ENCODE measurements around the gene CFL2. TPM values are rescaled to one million over a fixed set of nuclear protein-coding genes. Genes with fewer than 3 reads are reported as not detected.
A peak's percentile ranks its signal among the peaks of the same experiment; 100 is the strongest.

Gene CFL2
- total and polyA plus RNA-seq, 4 donors: 71.6 to 143 (median 112) TPM

- H3K27ac ChIP-seq (ENCODE audit: low read depth, low read length): peak overlapping the region; percentile 86
- 17% methylated on average over 4 of the region's 6 CpGs for WGBS (ENCODE audit: insufficient coverage)
- H3K9me3 ChIP-seq (ENCODE audit: control insufficient read depth, insufficient read depth, low read length): no peaks in the 10 kb centered on the region
- H3K36me3 ChIP-seq (ENCODE audit: control insufficient read depth, insufficient read depth, low read length): no peaks in the 10 kb centered on the region
- no peaks in the 10 kb centered on the region for H3K27me3 ChIP-seq (ENCODE audit: control insufficient read depth, insufficient read depth, low read length)
- H3K4me1 ChIP-seq (ENCODE audit: control insufficient read depth, insufficient read depth, low read length): no peaks in the 10 kb centered on the region
- peak overlapping the region; percentile 84 for H3K4me3 ChIP-seq (ENCODE audit: low read depth, low read length)
- no peak for DNase-seq (ENCODE audit: low read depth in 4 of 6, low spot score in 6 of 6)
Measured at GRCh38 chr14:34713122-34713680, 1.2 kb downstream of the CFL2 start.

GRCh38 chr14:34711796-34712712, 2.3 kb downstream of the CFL2 start:
- Histone ChIP-seq H3K4me3 (ENCODE audit: low read depth, low read length) (no peak overlapping the region), H3K36me3 (ENCODE audit: control insufficient read depth, insufficient read depth, low read length) (no peaks in the 10 kb centered on the region), H3K4me1 (ENCODE audit: control insufficient read depth, insufficient read depth, low read length) (no peaks in the 10 kb centered on the region), H3K27me3 (ENCODE audit: control insufficient read depth, insufficient read depth, low read length) (no peaks in the 10 kb centered on the region), H3K9me3 (ENCODE audit: control insufficient read depth, insufficient read depth, low read length) (no peaks in the 10 kb centered on the region), H3K27ac (ENCODE audit: low read depth, low read length) (no peak overlapping the region)
- no peak for DNase-seq (ENCODE audit: low read depth in 4 of 6, low spot score in 6 of 6)
- WGBS (ENCODE audit: insufficient coverage): no CpG with 5 or more reads among the region's 4 CpGs

- Histone ChIP-seq H3K36me3 (ENCODE audit: control insufficient read depth, insufficient read depth, low read length) (no peaks in the 10 kb centered on the region), H3K27me3 (ENCODE audit: control insufficient read depth, insufficient read depth, low read length) (no peaks in the 10 kb centered on the region), H3K27ac (ENCODE audit: low read depth, low read length) (no peak overlapping the region), H3K4me3 (ENCODE audit: low read depth, low read length) (no peak overlapping the region), H3K9me3 (ENCODE audit: control insufficient read depth, insufficient read depth, low read length) (no peaks in the 10 kb centered on the region), H3K4me1 (ENCODE audit: control insufficient read depth, insufficient read depth, low read length) (no peaks in the 10 kb centered on the region)
- WGBS (ENCODE audit: insufficient coverage): no CpG with 5 or more reads among the region's 3 CpGs
- peak in 2 of 6 donors; percentile 49 to 50 for DNase-seq (ENCODE audit: low read depth in 4 of 6, low spot score in 6 of 6)
Measured at GRCh38 chr14:34711169-34711568, 3.2 kb downstream of the CFL2 start.

- no peak for DNase-seq (ENCODE audit: low read depth in 4 of 6, low spot score in 6 of 6)
- WGBS (ENCODE audit: insufficient coverage): no CpG with 5 or more reads among the region's 2 CpGs
- H3K4me3 ChIP-seq (ENCODE audit: low read depth, low read length): no peak overlapping the region
- no peaks in the 10 kb centered on the region for H3K4me1 ChIP-seq (ENCODE audit: control insufficient read depth, insufficient read depth, low read length)
- no peaks in the 10 kb centered on the region for H3K27me3 ChIP-seq (ENCODE audit: control insufficient read depth, insufficient read depth, low read length)
- no peak overlapping the region for H3K27ac ChIP-seq (ENCODE audit: low read depth, low read length)
- H3K9me3 ChIP-seq (ENCODE audit: control insufficient read depth, insufficient read depth, low read length): no peaks in the 10 kb centered on the region
- H3K36me3 ChIP-seq (ENCODE audit: control insufficient read depth, insufficient read depth, low read length): no peaks in the 10 kb centered on the region
Measured at GRCh38 chr14:34710744-34711143, 3.6 kb downstream of the CFL2 start.

GRCh38 chr14:34710006-34710405, 4.4 kb downstream of the CFL2 start:
- Histone ChIP-seq H3K36me3 (ENCODE audit: control insufficient read depth, insufficient read depth, low read length) (no peaks in the 10 kb centered on the region), H3K9me3 (ENCODE audit: control insufficient read depth, insufficient read depth, low read length) (no peaks in the 10 kb centered on the region), H3K4me1 (ENCODE audit: control insufficient read depth, insufficient read depth, low read length) (no peaks in the 10 kb centered on the region), H3K27me3 (ENCODE audit: control insufficient read depth, insufficient read depth, low read length) (no peaks in the 10 kb centered on the region), H3K4me3 (ENCODE audit: low read depth, low read length) (no peak overlapping the region), H3K27ac (ENCODE audit: low read depth, low read length) (no peak overlapping the region)
- no CpG with 5 or more reads among the region's 1 CpG for WGBS (ENCODE audit: insufficient coverage)
- DNase-seq (ENCODE audit: low read depth in 4 of 6, low spot score in 6 of 6): no peak

- DNase-seq (ENCODE audit: low read depth in 4 of 6, low spot score in 6 of 6): no peak
- H3K4me1 ChIP-seq (ENCODE audit: control insufficient read depth, insufficient read depth, low read length): no peaks in the 10 kb centered on the region
- no peaks in the 10 kb centered on the region for H3K27me3 ChIP-seq (ENCODE audit: control insufficient read depth, insufficient read depth, low read length)
- WGBS (ENCODE audit: insufficient coverage): no CpG with 5 or more reads among the region's 3 CpGs
- H3K27ac ChIP-seq (ENCODE audit: low read depth, low read length): no peak overlapping the region
- H3K36me3 ChIP-seq (ENCODE audit: control insufficient read depth, insufficient read depth, low read length): no peaks in the 10 kb centered on the region
- no peak overlapping the region for H3K4me3 ChIP-seq (ENCODE audit: low read depth, low read length)
- no peaks in the 10 kb centered on the region for H3K9me3 ChIP-seq (ENCODE audit: control insufficient read depth, insufficient read depth, low read length)
Measured at GRCh38 chr14:34707722-34708121, 6.7 kb downstream of the CFL2 start.

- Histone ChIP-seq H3K27ac (ENCODE audit: low read depth, low read length) (no peak overlapping the region), H3K4me1 (ENCODE audit: control insufficient read depth, insufficient read depth, low read length) (no peaks in the 10 kb centered on the region), H3K36me3 (ENCODE audit: control insufficient read depth, insufficient read depth, low read length) (no peaks in the 10 kb centered on the region), H3K4me3 (ENCODE audit: low read depth, low read length) (no peak overlapping the region), H3K27me3 (ENCODE audit: control insufficient read depth, insufficient read depth, low read length) (no peaks in the 10 kb centered on the region), H3K9me3 (ENCODE audit: control insufficient read depth, insufficient read depth, low read length) (no peaks in the 10 kb centered on the region)
- DNase-seq (ENCODE audit: low read depth in 4 of 6, low spot score in 6 of 6): no peak
- WGBS (ENCODE audit: insufficient coverage): no CpG with 5 or more reads among the region's 3 CpGs
Measured at GRCh38 chr14:34701808-34702207, 12.6 kb downstream of the CFL2 start.

- WGBS (ENCODE audit: insufficient coverage): no CpG with 5 or more reads among the region's 1 CpG
- Histone ChIP-seq H3K27ac (ENCODE audit: low read depth, low read length) (no peak overlapping the region), H3K4me1 (ENCODE audit: control insufficient read depth, insufficient read depth, low read length) (no peaks in the 10 kb centered on the region), H3K36me3 (ENCODE audit: control insufficient read depth, insufficient read depth, low read length) (no peaks in the 10 kb centered on the region), H3K27me3 (ENCODE audit: control insufficient read depth, insufficient read depth, low read length) (no peaks in the 10 kb centered on the region), H3K4me3 (ENCODE audit: low read depth, low read length) (no peak overlapping the region), H3K9me3 (ENCODE audit: control insufficient read depth, insufficient read depth, low read length) (no peaks in the 10 kb centered on the region)
- DNase-seq (ENCODE audit: low read depth in 4 of 6, low spot score in 6 of 6): no peak
Measured at GRCh38 chr14:34700622-34701130, 13.7 kb downstream of the CFL2 start.

GRCh38 chr14:34699873-34700621, 14.3 kb downstream of the CFL2 start:
- H3K27me3 ChIP-seq (ENCODE audit: control insufficient read depth, insufficient read depth, low read length): no peaks in the 10 kb centered on the region
- WGBS (ENCODE audit: insufficient coverage): 33% methylated on average over 1 of the region's 4 CpGs
- H3K4me3 ChIP-seq (ENCODE audit: low read depth, low read length): no peak overlapping the region
- H3K36me3 ChIP-seq (ENCODE audit: control insufficient read depth, insufficient read depth, low read length): no peaks in the 10 kb centered on the region
- no peaks in the 10 kb centered on the region for H3K9me3 ChIP-seq (ENCODE audit: control insufficient read depth, insufficient read depth, low read length)
- H3K27ac ChIP-seq (ENCODE audit: low read depth, low read length): no peak overlapping the region
- no peaks in the 10 kb centered on the region for H3K4me1 ChIP-seq (ENCODE audit: control insufficient read depth, insufficient read depth, low read length)
- no peak for DNase-seq (ENCODE audit: low read depth in 4 of 6, low spot score in 6 of 6)

Data from spinal cord (tissue), 10 donors.